BLaER1 treated with 17β-estradiol and CSF1 and Interleukin-3, amounts not matched to agents 10 nM and 100 nM (cell line): ENCODE data around the gene LRRC4.

ENCODE experiments used
- H3K27ac ChIP-seq, 11 experiments: shearing (Covaris generic); formaldehyde crosslinking; 2 replicates each; pipeline ENCODE4 v1.8.1; 2022
- H3K27me3 ChIP-seq, 11 experiments: shearing (Covaris generic); formaldehyde crosslinking; 2 replicates each; pipeline ENCODE4 v1.8.1; 2022
- H3K36me3 ChIP-seq, 11 experiments: shearing (Covaris generic); formaldehyde crosslinking; 2 replicates each; pipeline ENCODE4 v1.8.1; 2022
- H3K4me1 ChIP-seq, 10 experiments: shearing (Covaris generic); formaldehyde crosslinking; 2 replicates each; pipeline ENCODE4 v1.8.1; 2022
- H3K4me2 ChIP-seq, 11 experiments: shearing (Covaris generic); formaldehyde crosslinking; 2 replicates each; pipeline ENCODE4 v1.8.1; 2022
- H3K4me3 ChIP-seq, 10 experiments: shearing (Covaris generic); formaldehyde crosslinking; 2 replicates each; pipeline ENCODE4 v1.8.1; 2022
- H3K9ac ChIP-seq, 11 experiments: shearing (Covaris generic); formaldehyde crosslinking; 2 replicates each; pipeline ENCODE4 v1.8.1; 2022
- H3K9me3 ChIP-seq, 11 experiments: shearing (Covaris generic); formaldehyde crosslinking; replicated peaks in 1 of 11; 2 replicates each; pipeline ENCODE4 v1.8.1; 2022
- H4K20me1 ChIP-seq, 11 experiments: shearing (Covaris generic); formaldehyde crosslinking; 2 replicates each; pipeline ENCODE4 v1.8.1; 2022
- Cebpa-rat ChIP-seq, 11 experiments: shearing (Covaris generic); IDR thresholded peaks; 2 replicates each; pipeline ENCODE4 v1.8.1; 2022

LRRC4 gene

DNA sequence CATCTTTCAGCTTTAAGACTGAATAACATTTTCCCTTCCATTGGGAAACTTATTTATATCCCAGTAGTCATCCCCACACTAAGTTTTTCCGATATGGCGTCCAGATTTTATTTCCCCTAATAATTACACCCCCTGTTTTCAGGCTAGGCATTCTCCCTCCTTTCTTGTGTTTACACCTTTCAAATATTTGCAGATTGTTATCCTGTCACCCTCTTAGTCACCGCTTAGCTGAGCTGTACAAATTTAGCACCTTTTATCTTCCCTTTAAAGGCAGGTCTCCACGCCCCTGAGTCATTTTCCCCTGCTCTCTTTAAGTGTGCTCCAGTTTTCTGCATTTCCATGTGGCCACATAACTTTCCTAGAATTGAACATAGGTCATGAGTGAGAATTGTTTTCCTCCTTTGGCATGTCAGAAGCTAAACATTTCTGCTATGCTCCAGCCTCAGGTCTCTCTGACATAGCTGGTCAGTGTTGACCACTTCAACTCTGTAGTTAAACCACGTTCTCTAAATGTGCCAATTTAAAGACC, 47.4 kb downstream of the LRRC4 start:
- H3K4me1 ChIP-seq = peaks cover 0 to 13% (median 0%) of the 10 kb centered on the region in 10 experiments; a peak in 4 of 20 replicates
- H3K9me3 ChIP-seq = peaks cover 9 to 20% (median 10%) of the 10 kb centered on the region in 11 experiments
- H3K4me2 ChIP-seq = no peak overlapping the region
- no peak overlapping the region for H3K4me3 ChIP-seq
- no peaks in the 10 kb centered on the region for H3K27me3 ChIP-seq
- peaks cover 0 to 26% (median 3%) of the 10 kb centered on the region in 11 experiments; a peak in 10 of 22 replicates for H4K20me1 ChIP-seq
- peaks cover 25 to 91% (median 56%) of the 10 kb centered on the region in 11 experiments for H3K36me3 ChIP-seq
- H3K9ac ChIP-seq = no peak overlapping the region
- no peak overlapping the region for H3K27ac ChIP-seq
- no peak for TF ChIP-seq Cebpa-rat (IDR thresholded peaks at IDR 0.05)

DNA sequence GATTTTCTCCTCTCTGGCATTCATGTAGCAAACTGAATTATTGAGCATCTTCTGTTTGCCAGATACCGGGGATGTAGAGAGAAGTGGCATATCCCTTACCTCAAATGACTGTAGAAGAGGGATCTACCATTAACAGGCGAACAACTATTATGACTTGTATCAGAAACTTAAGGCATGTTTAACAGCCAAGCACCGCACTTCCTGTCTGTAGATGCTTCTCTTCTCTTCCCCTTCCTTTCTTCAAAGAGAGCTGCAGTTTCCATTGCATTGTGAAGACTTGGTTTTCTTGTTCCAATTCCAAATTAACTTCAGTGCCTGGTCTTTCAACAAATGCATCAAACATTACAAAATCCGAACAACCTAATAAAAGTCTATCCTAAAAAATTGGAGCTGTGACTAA, 49.3 kb downstream of the LRRC4 start:
- TF ChIP-seq Cebpa-rat (IDR thresholded peaks at IDR 0.05) = no peak
- no peak overlapping the region for H3K27ac ChIP-seq
- H3K4me3 ChIP-seq = no peak overlapping the region

DNA sequence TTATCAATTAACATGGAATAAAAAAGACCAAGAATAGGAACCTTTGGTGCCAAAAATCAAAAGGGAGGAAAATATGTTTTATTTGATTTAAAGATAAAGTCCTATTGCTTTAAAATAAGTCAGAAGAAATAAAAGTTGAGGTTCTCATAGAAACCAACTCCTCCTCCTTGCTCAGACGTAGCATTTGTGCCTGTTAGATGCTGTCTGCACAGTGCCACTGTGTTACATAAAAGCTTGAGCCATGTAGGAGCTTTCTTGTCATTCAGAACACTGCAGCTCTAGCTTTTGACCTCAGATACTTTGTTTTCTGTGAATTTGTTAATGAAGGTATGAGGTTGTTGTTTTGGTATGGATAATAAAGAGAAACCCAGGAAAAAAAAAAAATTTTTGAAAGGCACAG, 50.3 kb downstream of the LRRC4 start:
- Histone ChIP-seq H4K20me1 (peaks cover 0 to 6% (median 0%) of the 10 kb centered on the region in 11 experiments; a peak in 5 of 22 replicates), H3K27me3 (no peaks in the 10 kb centered on the region), H3K4me2 (no peak overlapping the region), H3K27ac (no peak overlapping the region), H3K36me3 (peaks cover 47 to 92% (median 76%) of the 10 kb centered on the region in 11 experiments), H3K4me3 (no peak overlapping the region), H3K9ac (no peak overlapping the region), H3K9me3 (peaks cover 38 to 50% (median 40%) of the 10 kb centered on the region in 11 experiments), H3K4me1 (peaks cover 0 to 16% (median 4%) of the 10 kb centered on the region in 10 experiments; a peak in 16 of 20 replicates)
- TF ChIP-seq Cebpa-rat (IDR thresholded peaks at IDR 0.05) = no peak

More for the DNA sequence above, 49.3 kb downstream of the LRRC4 start:
- no peaks in the 10 kb centered on the region for H3K27me3 ChIP-seq
- peaks cover 28 to 39% (median 29%) of the 10 kb centered on the region in 11 experiments for H3K9me3 ChIP-seq
- peak overlapping the region in 1 of 11 experiments; percentile 22; a peak in 1 of 22 replicates for H3K4me2 ChIP-seq
- H3K4me1 ChIP-seq = peaks cover 0 to 10% (median 0%) of the 10 kb centered on the region in 10 experiments; a peak in 4 of 20 replicates
- H4K20me1 ChIP-seq = peaks cover 0 to 15% (median 3%) of the 10 kb centered on the region in 11 experiments; a peak in 8 of 22 replicates
- H3K9ac ChIP-seq = no peak overlapping the region
- H3K36me3 ChIP-seq = peaks cover 40 to 92% (median 68%) of the 10 kb centered on the region in 11 experiments

DNA sequence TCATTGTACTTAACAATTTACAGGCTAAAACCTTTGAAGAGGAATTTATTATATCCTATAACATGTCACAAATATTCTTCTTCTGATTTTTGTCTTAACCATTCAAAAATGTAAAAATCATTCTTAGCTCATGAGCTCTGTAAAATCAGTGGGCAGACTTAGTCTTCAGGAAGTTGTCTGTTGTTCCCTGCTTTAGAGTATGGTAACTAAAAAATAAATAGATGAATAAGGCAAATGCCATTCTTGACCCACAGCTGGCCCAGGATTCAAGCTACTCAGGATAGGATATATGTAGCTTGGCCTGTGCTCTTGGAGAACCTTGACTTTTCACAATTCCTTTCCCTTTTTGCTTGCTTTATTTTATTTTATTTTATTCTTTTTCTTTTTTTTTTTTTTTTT, 51.5 kb downstream of the LRRC4 start:
- Histone ChIP-seq H3K9ac (no peak overlapping the region), H3K9me3 (peaks cover 44 to 59% (median 48%) of the 10 kb centered on the region in 11 experiments), H4K20me1 (peaks cover 0 to 10% (median 0%) of the 10 kb centered on the region in 11 experiments; a peak in 5 of 22 replicates), H3K27me3 (no peaks in the 10 kb centered on the region), H3K27ac (no peak overlapping the region), H3K4me2 (no peak overlapping the region), H3K4me3 (no peak overlapping the region), H3K36me3 (peaks cover 53 to 91% (median 71%) of the 10 kb centered on the region in 11 experiments), H3K4me1 (peaks cover 0 to 28% (median 16%) of the 10 kb centered on the region in 10 experiments; a peak in 16 of 20 replicates)
- no peak for TF ChIP-seq Cebpa-rat (IDR thresholded peaks at IDR 0.05)

DNA sequence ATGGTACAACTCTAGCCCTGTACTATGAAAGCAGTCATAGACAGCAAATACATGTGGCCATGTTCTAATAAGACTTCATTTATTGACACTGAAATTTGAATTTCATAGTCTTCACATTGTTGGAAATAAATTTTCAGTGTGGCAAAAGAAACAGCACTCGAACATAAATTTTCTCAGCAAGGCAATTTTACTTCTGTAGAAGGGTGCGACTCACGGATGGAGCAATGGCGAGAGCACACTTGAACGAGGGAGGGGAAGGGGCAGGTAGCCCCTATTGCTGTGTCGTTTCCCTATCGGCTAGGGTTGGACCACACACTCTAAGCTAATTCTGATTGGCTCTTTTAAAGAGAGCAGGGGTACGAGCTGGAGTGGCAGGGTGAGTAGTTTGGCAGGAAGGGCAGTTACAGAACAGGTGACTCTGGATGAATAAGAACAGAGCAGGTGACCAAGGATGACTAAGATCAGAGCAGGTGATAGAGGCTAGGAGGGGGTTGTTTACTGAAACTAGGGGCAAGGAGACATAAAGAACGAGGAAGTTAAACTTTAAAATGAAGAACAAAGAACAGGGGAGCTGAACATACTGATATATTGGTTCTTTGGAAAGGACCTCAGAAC, 52.0 kb downstream of the LRRC4 start:
- Histone ChIP-seq H3K4me3 (0 out of 20 replicates have a peak overlapping the region, but pooled peaks of 1 of the 10 experiments have one; percentile 13), H3K36me3 (peaks cover 54 to 91% (median 72%) of the 10 kb centered on the region in 11 experiments)

GRCh38 chr7:127978421-127978820, 52.8 kb downstream of the LRRC4 start:
- H3K4me2 ChIP-seq = no peak overlapping the region
- no peak overlapping the region for H3K9ac ChIP-seq
- no peaks in the 10 kb centered on the region for H3K27me3 ChIP-seq
- no peak overlapping the region for H3K27ac ChIP-seq
- H3K9me3 ChIP-seq = peaks cover 44 to 59% (median 48%) of the 10 kb centered on the region in 11 experiments
- H4K20me1 ChIP-seq = peaks cover 0 to 14% (median 0%) of the 10 kb centered on the region in 11 experiments; a peak in 4 of 22 replicates
- no peak overlapping the region for H3K4me3 ChIP-seq
- TF ChIP-seq Cebpa-rat (IDR thresholded peaks at IDR 0.05) = no peak
- H3K4me1 ChIP-seq = peaks cover 0 to 41% (median 28%) of the 10 kb centered on the region in 10 experiments; a peak in 16 of 20 replicates
- peaks cover 51 to 93% (median 68%) of the 10 kb centered on the region in 11 experiments for H3K36me3 ChIP-seq

More for the DNA sequence above, 52.0 kb downstream of the LRRC4 start:
- H3K9ac ChIP-seq = no peak overlapping the region
- H3K4me2 ChIP-seq = no peak overlapping the region
- H3K27me3 ChIP-seq = no peaks in the 10 kb centered on the region
- peaks cover 44 to 59% (median 48%) of the 10 kb centered on the region in 11 experiments for H3K9me3 ChIP-seq
- TF ChIP-seq Cebpa-rat (IDR thresholded peaks at IDR 0.05) = no peak
- peaks cover 0 to 10% (median 0%) of the 10 kb centered on the region in 11 experiments; a peak in 5 of 22 replicates for H4K20me1 ChIP-seq
- H3K27ac ChIP-seq = no peak overlapping the region
- H3K4me1 ChIP-seq = peaks cover 0 to 33% (median 21%) of the 10 kb centered on the region in 10 experiments; a peak in 16 of 20 replicates
